ENCODE measurements around the gene CEP152. TPM values are rescaled to one million over a fixed set of nuclear protein-coding genes. Genes with fewer than 3 reads are reported as not detected.

CEP152 gene
- total and polyA plus RNA-seq, 11 donors, result 0.61 to 3.2 (median 1.6) TPM

Other genes with a start within 250 kb of the CEP152 start
- 100 to 1,000 TPM in 1 of 9 donors, 10 to 100 TPM in 8; 22.5 to 115 (median 38.9) TPM for gene FBN1, start 165.4 kb downstream of the CEP152 start, total RNA-seq
- gene FBN1, start 165.4 kb downstream of the CEP152 start, polyA plus RNA-seq, result 10 to 100 TPM in 1 of 2 donors, 1 to 10 TPM in 1; 5.7 to 28.7 TPM
- 100 to 1,000 TPM; 169 to 393 (median 224) TPM for gene EID1, start 67.1 kb upstream of the CEP152 start, total RNA-seq
- gene EID1, start 67.1 kb upstream of the CEP152 start, polyA plus RNA-seq, result 100 to 1,000 TPM; 161 to 198 TPM
- 1 to 10 TPM; 1.8 to 4.1 (median 2.6) TPM for gene SHC4, start 152.8 kb upstream of the CEP152 start, total RNA-seq
- gene SHC4, start 152.8 kb upstream of the CEP152 start, polyA plus RNA-seq, result 1 to 10 TPM; 1.3 to 1.5 TPM
- 10 to 100 TPM; 25.5 to 52.4 (median 45.3) TPM for gene SECISBP2L, start 235.4 kb upstream of the CEP152 start, total RNA-seq
- 10 to 100 TPM in 1 of 2 donors, 1 to 10 TPM in 1; 8.8 to 18.5 TPM for gene SECISBP2L, start 235.4 kb upstream of the CEP152 start, polyA plus RNA-seq

Measured in heart left ventricle (tissue), 11 donors.